OCI-LY7 (cell line): ENCODE results near the gene CAPZA2. TPM values are rescaled to one million over a fixed set of nuclear protein-coding genes. Genes with fewer than 3 reads are reported as not detected.

Experiments used
- BruUV-seq: library from RNA; stranded (reverse); fragments of 400-500 nt; replicated peaks from 2 replicates; lab custom pipeline; 2021; lab: Mats Ljungman, UMichigan
- CTCF ChIA-PET: fragments of 300-600 bp; sonication (Branson Sonifier 250); formaldehyde crosslinking; loops from one replicate; lab custom pipeline; 2022; ENCODE audit warnings: antibody characterized with exemption; ENCODE audit not compliant: unreplicated experiment; lab: Charles Lee
- POLR2A ChIA-PET: fragments of 300-600 bp; sonication (Branson Sonifier 250); formaldehyde crosslinking; loops from one replicate; lab custom pipeline; 2022; ENCODE audit warnings: antibody characterized with exemption; lab: Charles Lee
- DNase-seq: peaks from one replicate; pipeline ENCODE4 v3.0.0-alpha.2; 2015; ENCODE audit warnings: low spot score
- H2AFZ ChIP-seq: fragments of 200-600 bp; sonication (generic), shearing (Covaris generic); 2 replicates; pipeline ENCODE4 v1.6.1; 2014; ENCODE audit warnings: mild to moderate bottlenecking, antibody characterized with exemption, low read length, moderate library complexity
- H3K27ac ChIP-seq: fragments of 200-600 bp; sonication (generic); 2 replicates; pipeline ENCODE4 v1.5.1; 2014; ENCODE audit warnings: mixed run types, low read depth, mild to moderate bottlenecking, moderate library complexity, low read length, inconsistent platforms; ENCODE audit not compliant: poor library complexity, severe bottlenecking
- H3K36me3 ChIP-seq: fragments of 200-600 bp; sonication (generic); 2 replicates; pipeline ENCODE4 v1.6.1; 2014; ENCODE audit warnings: mild to moderate bottlenecking, antibody characterized with exemption, low read length, moderate library complexity, mixed read lengths; ENCODE audit not compliant: insufficient read depth
- H3K4me1 ChIP-seq: fragments of 200-600 bp; sonication (generic); 2 replicates; pipeline ENCODE4 v1.5.1; 2014; ENCODE audit warnings: mild to moderate bottlenecking, low read length; ENCODE audit not compliant: insufficient read depth, poor library complexity, severe bottlenecking
- H3K4me2 ChIP-seq: fragments of 200-600 bp; sonication (generic); 2 replicates; pipeline ENCODE4 v1.6.1; 2014; ENCODE audit warnings: mild to moderate bottlenecking, low read length
- H3K4me3 ChIP-seq: fragments of 200-600 bp; sonication (generic); 2 replicates; pipeline ENCODE4 v1.5.1; 2014; ENCODE audit warnings: mild to moderate bottlenecking, low read depth, low read length; ENCODE audit not compliant: poor library complexity, severe bottlenecking
- H3K79me2 ChIP-seq: fragments of 200-600 bp; sonication (generic); 2 replicates; pipeline ENCODE4 v1.6.1; 2016; ENCODE audit warnings: low read depth, mild to moderate bottlenecking, low read length, moderate library complexity, mixed read lengths; ENCODE audit not compliant: insufficient read depth
- H3K9me2 ChIP-seq: fragments of 200-600 bp; sonication (generic); 2 replicates; pipeline ENCODE4 v1.6.1; 2016; ENCODE audit warnings: mild to moderate bottlenecking, low read length, mixed read lengths; ENCODE audit not compliant: insufficient read depth
- H3K9me3 ChIP-seq: fragments of 200-600 bp; sonication (generic); 2 replicates; pipeline ENCODE4 v1.6.1; 2014; ENCODE audit warnings: mild to moderate bottlenecking, mixed run types, low read length, mixed read lengths
- H4K20me1 ChIP-seq: fragments of 200-600 bp; sonication (generic); 2 replicates; pipeline ENCODE4 v1.6.1; 2014; ENCODE audit warnings: mild to moderate bottlenecking, antibody characterized with exemption, low read length, moderate library complexity, mixed read lengths; ENCODE audit not compliant: insufficient read depth
- CTCF ChIP-seq: fragments of 200-600 bp; sonication (generic); conservative IDR thresholded peaks from 2 replicates; pipeline ENCODE4 v1.5.1; 2014; ENCODE audit warnings: mild to moderate bottlenecking, antibody characterized with exemption, low read length, moderate library complexity, mixed read lengths
- EZH2phosphoT487 ChIP-seq: fragments of 200-600 bp; sonication (generic); IDR thresholded peaks from 2 replicates; pipeline ENCODE4 v1.6.1; 2018; ENCODE audit warnings: low read depth, borderline replicate concordance, mild to moderate bottlenecking, mixed run types, antibody characterized with exemption, low read length, moderate library complexity, mixed read lengths
- intact Hi-C: fragments of 100-400 bp; cut with micrococcal nuclease; formaldehyde crosslinking; loops from one replicate; pipeline ENCODE4 v1.10.0; 2022; ENCODE audit not compliant: unreplicated experiment
- total RNA-seq, 2 experiments: library from RNA; depleted of rRNA in 1 of 2; stranded (reverse); fragments of >200 nt in 1 of 2; shearing (Covaris generic) in 1 of 2; gene quantifications; 2 replicates each; pipeline ENCODE4 v1.2.3, GENCODE V29; 2014 to 2022

The CAPZA2 gene
- total RNA-seq, 2 experiments from 2014 or later: 53.3 to 103 TPM

GRCh38 chr7:116851175-116851574 lies 11.2 kb upstream of the CAPZA2 start:
- intact Hi-C loops: no loop called here
- H3K9me2 ChIP-seq: no peaks in the 10 kb centered on the region
- H3K9me3 ChIP-seq: no peaks in the 10 kb centered on the region
- H2AFZ ChIP-seq: no peak overlapping the region
- ChIA-PET POLR2A (no interaction called here), CTCF (no interaction called here)
- no peaks in the 10 kb centered on the region; the same call in 1 of the 2 replicates for H4K20me1 ChIP-seq
- H3K4me1 ChIP-seq: no peaks in the 10 kb centered on the region
- no peaks in the 10 kb centered on the region for H3K79me2 ChIP-seq
- H3K27ac ChIP-seq: no peak overlapping the region
- no peaks in the 10 kb centered on the region for H3K36me3 ChIP-seq
- no peak overlapping the region for H3K4me2 ChIP-seq
- BruUV-seq: no TSS peak
- no peak for TF ChIP-seq CTCF
- no peak for TF ChIP-seq EZH2phosphoT487
- DNase-seq: no peak
- no peak overlapping the region for H3K4me3 ChIP-seq

- ChIA-PET CTCF (no interaction called here), POLR2A (no interaction called here)
- intact Hi-C loops: no loop called here
- H3K9me3 ChIP-seq: no peaks in the 10 kb centered on the region
- no peaks in the 10 kb centered on the region for H3K4me1 ChIP-seq
- H3K36me3 ChIP-seq: no peaks in the 10 kb centered on the region
- no peak overlapping the region for H2AFZ ChIP-seq
- H3K79me2 ChIP-seq: no peaks in the 10 kb centered on the region
- DNase-seq: no peak
- no peaks in the 10 kb centered on the region for H3K9me2 ChIP-seq
- BruUV-seq: no TSS peak
- H3K4me2 ChIP-seq: no peak overlapping the region
- no peak for TF ChIP-seq CTCF
- TF ChIP-seq EZH2phosphoT487: no peak
- H4K20me1 ChIP-seq: no peaks in the 10 kb centered on the region; the same call in 1 of the 2 replicates
- no peak overlapping the region for H3K4me3 ChIP-seq
- no peak overlapping the region for H3K27ac ChIP-seq
Observed at GRCh38 chr7:116851671-116852070, 10.7 kb upstream of the CAPZA2 start.

GRCh38 chr7:116854132-116854531 lies 8.3 kb upstream of the CAPZA2 start:
- POLR2A ChIA-PET: interaction anchor here (0.6 to 0.7 kb wide), 3 partner anchors 14 to 45 kb away, joined by 3 to 7 read pairs (median 3); no protein-coding TSS in a partner anchor
- Histone ChIP-seq H3K79me2 (no peaks in the 10 kb centered on the region), H4K20me1 (no peaks in the 10 kb centered on the region; the same call in 1 of the 2 replicates), H3K4me2 (no peak overlapping the region), H3K36me3 (no peaks in the 10 kb centered on the region), H3K9me3 (no peaks in the 10 kb centered on the region), H3K4me3 (no peak overlapping the region), H3K9me2 (no peaks in the 10 kb centered on the region), H2AFZ (no peak overlapping the region), H3K27ac (no peak overlapping the region), H3K4me1 (no peaks in the 10 kb centered on the region)
- CTCF ChIA-PET: no interaction called here
- no peak for DNase-seq
- intact Hi-C loops: no loop called here
- BruUV-seq: no TSS peak
- TF ChIP-seq EZH2phosphoT487: no peak
- no peak for TF ChIP-seq CTCF
